Lower leg skin (tissue), 3 donors: ENCODE measurements around the gene SPACDR.

ENCODE experiments used
- CTCF ChIP-seq, 3 donors: fragments of 450-650 bp; IDR thresholded peaks; one replicate each; pipeline ENCODE4 v1.5.1; 2016; ENCODE audit warnings: antibody characterized with exemption in 3 of 3, mild to moderate bottlenecking in 3 of 3, moderate library complexity in 2 of 3
- POLR2A ChIP-seq, 2 donors: fragments of 450-650 bp; IDR thresholded peaks; one replicate each; pipeline ENCODE4 v1.6.1; 2016 to 2017; ENCODE audit warnings: antibody characterized with exemption in 2 of 2, mild to moderate bottlenecking in 1 of 2, moderate library complexity in 1 of 2

DNA sequence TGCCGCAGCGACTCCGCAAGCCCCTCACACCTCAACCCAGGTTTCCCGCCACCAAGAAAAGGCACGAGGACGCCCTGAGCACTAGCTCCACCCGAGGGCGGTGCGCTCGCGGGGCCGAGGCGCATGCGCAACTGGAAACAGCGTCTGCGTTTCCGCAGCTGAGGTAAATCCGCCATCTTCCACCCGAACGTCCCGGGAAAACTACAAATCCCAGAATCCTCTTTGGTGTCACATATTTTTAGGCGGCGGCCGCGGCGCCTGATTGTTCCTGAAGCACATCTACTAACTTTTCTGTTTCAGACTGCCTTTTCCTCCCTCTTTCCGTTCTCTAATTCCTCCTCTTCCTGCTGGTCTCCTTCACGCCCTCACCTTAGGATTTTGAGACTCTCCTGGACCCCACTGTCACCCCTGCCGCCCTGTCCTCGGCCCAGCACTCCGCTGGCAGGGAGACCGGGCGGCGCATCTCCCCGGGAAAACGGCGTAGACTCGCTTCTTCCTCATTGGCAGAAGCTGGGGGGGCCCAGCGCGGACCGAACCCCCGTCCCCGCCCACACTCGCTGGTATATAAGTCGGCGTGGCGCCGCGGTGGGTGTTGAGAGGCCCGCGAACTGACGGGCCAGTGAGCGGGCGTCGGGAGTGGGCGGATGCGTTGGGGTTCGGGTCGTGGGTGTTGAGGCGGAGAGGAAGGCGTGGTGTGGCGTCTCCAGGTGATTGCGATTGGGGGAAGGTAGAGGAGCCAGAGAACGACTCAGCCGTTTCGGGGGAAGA is 35.7 kb downstream of the SPACDR start, which contains the start of gene ZCWPW1:
- TF ChIP-seq CTCF (IDR thresholded peaks at IDR 0.05) (peak in 1 of 3 donors; percentile 7), POLR2A (IDR thresholded peaks at IDR 0.05) (peak in 1 of 2 donors; percentile 98)
